H1 (cell line): Measurements from ENCODE around the gene TPMT. TPM values are rescaled to one million over a fixed set of nuclear protein-coding genes. Genes with fewer than 3 reads are reported as not detected.

Experiments
- CHD1 ChIP-seq: IDR thresholded peaks from 2 replicates; pipeline ENCODE4 v1.6.1; 2012; ENCODE audit warnings: low read depth, low read length, improper control_type of control experiment
- JUND ChIP-seq: IDR thresholded peaks from 2 replicates; pipeline ENCODE4 v1.6.1; 2011; ENCODE audit warnings: mild to moderate bottlenecking, improper control_type of control experiment, low read length
- KDM1A ChIP-seq: fragments of 200-600, 300-600 bp; sonication (generic); IDR thresholded peaks from 2 replicates; pipeline ENCODE4 v1.7.1; 2016; ENCODE audit warnings: mild to moderate bottlenecking, low read length, borderline replicate concordance
- KDM4A ChIP-seq: IDR thresholded peaks from one replicate; pipeline ENCODE4 v1.7.1; 2012; ENCODE audit warnings: low read depth, mild to moderate bottlenecking, moderate library complexity, low read length, inconsistent platforms; ENCODE audit not compliant: severe bottlenecking
- SIX5 ChIP-seq: IDR thresholded peaks from 2 replicates; pipeline ENCODE4 v1.6.1; 2011; ENCODE audit warnings: mild to moderate bottlenecking, low read depth, low read length
- SRF ChIP-seq: IDR thresholded peaks from 2 replicates; pipeline ENCODE4 v1.6.1; 2011; ENCODE audit warnings: mild to moderate bottlenecking, low read depth, low read length, moderate library complexity
- polyA plus RNA-seq, 7 experiments: library from polyadenylated mRNA; depleted of rRNA in 3 of 7; stranded (reverse) in 5 of 7; unstranded in 2 of 7; fragments of >200 nt in 5 of 7; fragments of 200-250 nt in 2 of 7; gene quantifications; 1 replicate in 5 of 7; 2 replicates in 1 of 7; 4 replicates in 1 of 7; pipeline versions ENCODE4 v1.2.1 to v1.2.3, GENCODE V29; 2011 to 2013; ENCODE audit warnings: missing spikeins in 2 of 7, mixed read lengths in 2 of 7
- total RNA-seq: library from RNA; stranded (reverse); fragmentation: NEBNext Ultra II Directional; extraction: Animal tissue kit (Norgen Biotek cat#: 25700); gene quantifications from 2 replicates; pipeline ENCODE4 v1.2.1, GENCODE V29; 2021

TPMT gene
- total and polyA plus RNA-seq, 2 of the 8 experiments (the other 6 are each of a cell fraction or from before 2014, with no cell fraction given), result 12.3 to 17.2 TPM

GRCh38 chr6:18171871-18172270, 17.0 kb upstream of the TPMT start (continued):
- TF ChIP-seq KDM1A (no peak), CHD1 (no peak), JUND (no peak), SRF (no peak), KDM4A (no peak), SIX5 (no peak)
